ENCODE results near the gene MUC20. TPM values are rescaled to one million over a fixed set of nuclear protein-coding genes. Genes with fewer than 3 reads are reported as not detected.
"Not testable (repeated sequence)": the region's sequence is repeated elsewhere in the genome, so short reads cannot be mapped to it uniquely, and the experiment has no call there.

The MUC20 gene
- total RNA-seq, 1 experiment from 2014 or later = not detected

- H4K5ac ChIP-seq (ENCODE audit: insufficient read length, low read depth, low read length); H2BK120ac ChIP-seq (ENCODE audit: low read depth, low read length, poor library complexity, severe bottlenecking); H3K14ac ChIP-seq (ENCODE audit: insufficient read depth, low read length); H2BK5ac ChIP-seq (ENCODE audit: insufficient read length, low read length); H3K56ac ChIP-seq (ENCODE audit: insufficient read length, low read depth, low read length); H4K20me1 ChIP-seq (ENCODE audit: control insufficient read depth, insufficient read depth, insufficient read length); H3K23ac ChIP-seq (ENCODE audit: insufficient read length, low read depth, low read length); H2BK15ac ChIP-seq (ENCODE audit: low read depth, low read length); H3K4me2 ChIP-seq (ENCODE audit: insufficient read depth, insufficient read length, low read length); H3K18ac ChIP-seq (ENCODE audit: insufficient read length, low read depth, low read length); H4K91ac ChIP-seq (ENCODE audit: insufficient read length, low read depth, low read length); H3K9me3 Mint-ChIP-seq; H4K8ac ChIP-seq (replicated peaks; ENCODE audit: insufficient read length, low read depth, low read length); DNase-seq; H3T11ph ChIP-seq (ENCODE audit: low read length); H3K23me2 ChIP-seq (ENCODE audit: insufficient read length, low read depth, low read length, poor library complexity, severe bottlenecking); H3K4me3 Mint-ChIP-seq; H3K79me2 ChIP-seq (ENCODE audit: insufficient read depth, low read length); H3K9ac ChIP-seq (ENCODE audit: extremely low read depth, insufficient read length, low read length); H2BK20ac ChIP-seq (ENCODE audit: low read depth, low read length, poor library complexity, severe bottlenecking); H3K27me3 ChIP-seq (ENCODE audit: insufficient read depth, low read length); H3K9me3 ChIP-seq (ENCODE audit: control insufficient read depth, low read depth, low read length); H3K4me1 ChIP-seq (ENCODE audit: insufficient read depth, low read length); H3K27ac ChIP-seq (ENCODE audit: insufficient read length, low read depth, low read length); H2BK12ac ChIP-seq (ENCODE audit: insufficient read length, low read depth, low read length); H2AK5ac ChIP-seq (ENCODE audit: insufficient read length, low read length); H3K27ac Mint-ChIP-seq; H3K79me1 ChIP-seq (ENCODE audit: insufficient read depth, low read depth, low read length, poor library complexity, severe bottlenecking); H3K4ac ChIP-seq (ENCODE audit: low read depth, low read length); H2AFZ ChIP-seq (ENCODE audit: low read length): not testable (repeated sequence)
- peaks cover 14% of the 10 kb centered on the region in 2 experiments for H3K4me1 Mint-ChIP-seq
- peaks cover 59% of the 10 kb centered on the region for H3K27me3 Mint-ChIP-seq (ENCODE audit: low read depth)
- no CpG with 5 or more reads among the region's 9 CpGs for WGBS (ENCODE audit: extremely low coverage, insufficient read length, low lambda C conversion rate)
- H3K36me3 Mint-ChIP-seq (ENCODE audit: insufficient read depth in 1 of 3, low read depth in 3 of 3) = peaks cover 0 to 11% (median 5%) of the 10 kb centered on the region in 3 experiments; a peak in 4 of 7 replicates
Observed at GRCh38 chr3:195713150-195713549, 7.6 kb upstream of the MUC20 start.

Measured in H9 (cell line).